Colonic mucosa (tissue), 4 donors: ENCODE results near the gene ZSCAN4. TPM values are rescaled to one million over a fixed set of nuclear protein-coding genes. Genes with fewer than 3 reads are reported as not detected.

Source experiments
- DNase-seq: peaks from one replicate; pipeline ENCODE4 v3.0.0-alpha.2; 2020
- H3K27ac ChIP-seq: fragments of 200-600 bp; one replicate; pipeline ENCODE4 v1.8.0; 2021
- H3K27me3 ChIP-seq: fragments of 200-600 bp; one replicate; pipeline ENCODE4 v1.8.0; 2021
- H3K36me3 ChIP-seq: fragments of 200-600 bp; one replicate; pipeline ENCODE4 v1.8.0; 2021
- H3K4me1 ChIP-seq: fragments of 200-600 bp; one replicate; pipeline ENCODE4 v1.8.0; 2021; ENCODE audit warnings: mild to moderate bottlenecking
- H3K4me3 ChIP-seq: fragments of 200-600 bp; one replicate; pipeline ENCODE4 v1.8.0; 2021
- H3K9ac ChIP-seq, 2 donors: one replicate each; pipeline ENCODE4 v1.7.0; 2013; ENCODE audit warnings: control low read depth in 2 of 2, low read depth in 2 of 2, low read length in 2 of 2
- H3K9me3 ChIP-seq: fragments of 200-600 bp; one replicate; pipeline ENCODE4 v1.8.0; 2021
- CTCF ChIP-seq: fragments of 200-600 bp; IDR thresholded peaks from one replicate; pipeline ENCODE4 v1.8.0; 2022; ENCODE audit warnings: antibody characterized with exemption, mild to moderate bottlenecking
- intact Hi-C: fragments of 100-400 bp; cut with DNase I; formaldehyde crosslinking; loops from one replicate; pipeline ENCODE4 v1.14.1; 2022
- total RNA-seq, 2 donors: library from RNA; stranded (reverse); fragmentation: NEBNext Ultra II Directional in 1 of 2; extraction: Animal tissue kit (Norgen Biotek cat#: 25700) in 1 of 2; gene quantifications; one replicate each; pipeline ENCODE4 v1.2.1, GENCODE V29; 2021
- donor health status: healthy.
- donor health status: DM: no; HTN: no; CAD: no.
- donor health status: DM: no; HTN: no; CAD: no.

Gene ZSCAN4
- total RNA-seq, 2 donors from 2014 or later: not detected

GRCh38 chr19:57665261-57665806 lies 3.4 kb upstream of the ZSCAN4 start:
- TF ChIP-seq CTCF: no peak
- Histone ChIP-seq H3K4me3 (no peak overlapping the region), H3K4me1 (no peaks in the 10 kb centered on the region), H3K9ac (no peak overlapping the region), H3K27ac (no peak overlapping the region), H3K27me3 (no peaks in the 10 kb centered on the region), H3K36me3 (no peaks in the 10 kb centered on the region), H3K9me3 (no peaks in the 10 kb centered on the region)
- intact Hi-C loops: no loop called here
- no peak for DNase-seq

- no peaks in the 10 kb centered on the region for H3K9me3 ChIP-seq
- H3K36me3 ChIP-seq: no peaks in the 10 kb centered on the region
- intact Hi-C loops: no loop called here
- H3K4me3 ChIP-seq: no peak overlapping the region
- no peak for TF ChIP-seq CTCF
- no peak overlapping the region for H3K27ac ChIP-seq
- H3K4me1 ChIP-seq: no peaks in the 10 kb centered on the region
- H3K27me3 ChIP-seq: no peaks in the 10 kb centered on the region
- DNase-seq: no peak
- H3K9ac ChIP-seq: no peak overlapping the region
Measured at GRCh38 chr19:57667228-57667627, 1.5 kb upstream of the ZSCAN4 start.

GRCh38 chr19:57671124-57671895 lies 2.6 kb downstream of the ZSCAN4 start:
- no peak for DNase-seq
- no peak overlapping the region for H3K27ac ChIP-seq
- no peak for TF ChIP-seq CTCF
- no peaks in the 10 kb centered on the region for H3K4me1 ChIP-seq
- H3K27me3 ChIP-seq: no peaks in the 10 kb centered on the region
- no peak overlapping the region for H3K4me3 ChIP-seq
- H3K9me3 ChIP-seq: no peaks in the 10 kb centered on the region
- intact Hi-C loops: no loop called here
- no peaks in the 10 kb centered on the region for H3K36me3 ChIP-seq
- no peak overlapping the region for H3K9ac ChIP-seq

- TF ChIP-seq CTCF: no peak
- Histone ChIP-seq H3K4me1 (no peaks in the 10 kb centered on the region), H3K9me3 (no peaks in the 10 kb centered on the region), H3K9ac (no peak overlapping the region), H3K4me3 (no peak overlapping the region), H3K27me3 (no peaks in the 10 kb centered on the region), H3K36me3 (no peaks in the 10 kb centered on the region), H3K27ac (no peak overlapping the region)
- DNase-seq: no peak
- intact Hi-C loops: no loop called here
Measured at GRCh38 chr19:57672466-57672865, 3.7 kb downstream of the ZSCAN4 start.

GRCh38 chr19:57675881-57676280 lies 7.1 kb downstream of the ZSCAN4 start:
- H3K4me1 ChIP-seq: no peaks in the 10 kb centered on the region
- intact Hi-C loops: no loop called here
- no peaks in the 10 kb centered on the region for H3K9me3 ChIP-seq
- no peaks in the 10 kb centered on the region for H3K36me3 ChIP-seq
- DNase-seq: no peak
- H3K27ac ChIP-seq: no peak overlapping the region
- H3K9ac ChIP-seq: no peak overlapping the region
- no peak for TF ChIP-seq CTCF
- H3K27me3 ChIP-seq: no peaks in the 10 kb centered on the region
- H3K4me3 ChIP-seq: no peak overlapping the region
